ENCODE data around the gene ANKRD23.

Gene ANKRD23

GRCh38 chr2:96792772-96793749 lies 50.8 kb downstream of the ANKRD23 start:
- no peak for DNase-seq

- DNase-seq, result no peak
Measured at GRCh38 chr2:96789245-96789617, 54.6 kb downstream of the ANKRD23 start.

- DNase-seq, result no peak
Measured at GRCh38 chr2:96788442-96789244, 55.2 kb downstream of the ANKRD23 start.

Measured in NCI-H774 (cell line).